ENCODE measurements around the gene AHNAK.

DNA sequence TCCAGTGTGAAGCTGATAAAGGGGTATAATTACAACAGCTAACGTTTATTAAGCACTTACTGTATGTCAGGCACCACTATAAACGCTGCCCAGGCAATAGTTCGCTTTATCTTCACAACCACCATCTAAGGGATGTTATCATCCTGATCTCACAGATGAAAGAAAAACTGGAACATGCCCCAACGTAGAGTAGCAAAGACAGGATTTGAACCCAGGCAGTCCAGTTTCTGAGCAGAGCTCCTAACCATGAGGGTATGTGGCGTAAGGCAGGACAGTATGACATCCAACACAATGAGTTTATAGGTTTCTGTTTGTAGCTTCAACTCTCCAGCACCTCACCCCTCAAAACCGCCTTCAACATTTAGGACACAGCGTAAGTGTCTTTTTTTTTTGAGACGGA is 59.5 kb downstream of the AHNAK start:
- TF ChIP-seq POLR2AphosphoS5 (IDR thresholded peaks at IDR 0.05) (no peak), POLR2A (IDR thresholded peaks at IDR 0.05) (no peak)

Data from stomach (tissue), 4 donors.